Activated naive CD8-positive, alpha-beta T cell (primary cell): ENCODE data around the gene CFAP251.

Source experiments
- H3K27ac Mint-ChIP-seq: one replicate; pipeline ENCODE4 v1.8.0; 2021; ENCODE audit warnings: mixed read lengths
- H3K27me3 Mint-ChIP-seq: one replicate; pipeline ENCODE4 v1.8.0; 2021; ENCODE audit warnings: mixed read lengths
- H3K36me3 Mint-ChIP-seq: one replicate; pipeline ENCODE4 v1.8.0; 2021; ENCODE audit warnings: mixed read lengths
- H3K4me1 Mint-ChIP-seq: one replicate; pipeline ENCODE4 v1.8.0; 2021; ENCODE audit warnings: low read depth, mixed read lengths
- H3K4me3 Mint-ChIP-seq: one replicate; pipeline ENCODE4 v1.8.0; 2021; ENCODE audit warnings: mild to moderate bottlenecking, mixed read lengths
- H3K9me3 Mint-ChIP-seq: one replicate; pipeline ENCODE4 v1.8.0; 2021; ENCODE audit warnings: low read depth, mixed read lengths

CFAP251 gene

DNA sequence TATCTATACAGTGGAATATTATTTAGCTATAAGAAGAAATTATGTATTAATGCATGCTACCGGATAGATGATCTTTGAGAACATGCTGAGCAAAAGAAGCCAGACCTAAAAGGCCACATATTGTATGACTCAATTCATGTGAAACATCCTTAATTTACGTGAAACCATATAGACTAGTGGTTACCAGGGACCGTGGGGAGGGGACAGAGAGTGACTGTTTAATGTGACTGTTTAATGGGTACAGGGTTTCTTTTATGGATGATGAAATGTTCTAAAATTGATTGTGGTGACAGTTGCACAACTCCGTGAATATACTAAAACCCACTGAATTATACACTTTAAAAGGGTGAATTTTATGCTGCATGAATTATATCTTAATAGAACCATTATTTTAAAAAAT, 94.7 kb downstream of the CFAP251 start:
- no peaks in the 10 kb centered on the region for H3K4me1 Mint-ChIP-seq
- no peaks in the 10 kb centered on the region for H3K9me3 Mint-ChIP-seq
- H3K27me3 Mint-ChIP-seq = peaks cover 1% of the 10 kb centered on the region
- H3K4me3 Mint-ChIP-seq = no peak overlapping the region
- no peak overlapping the region for H3K27ac Mint-ChIP-seq
- H3K36me3 Mint-ChIP-seq = no peaks in the 10 kb centered on the region

DNA sequence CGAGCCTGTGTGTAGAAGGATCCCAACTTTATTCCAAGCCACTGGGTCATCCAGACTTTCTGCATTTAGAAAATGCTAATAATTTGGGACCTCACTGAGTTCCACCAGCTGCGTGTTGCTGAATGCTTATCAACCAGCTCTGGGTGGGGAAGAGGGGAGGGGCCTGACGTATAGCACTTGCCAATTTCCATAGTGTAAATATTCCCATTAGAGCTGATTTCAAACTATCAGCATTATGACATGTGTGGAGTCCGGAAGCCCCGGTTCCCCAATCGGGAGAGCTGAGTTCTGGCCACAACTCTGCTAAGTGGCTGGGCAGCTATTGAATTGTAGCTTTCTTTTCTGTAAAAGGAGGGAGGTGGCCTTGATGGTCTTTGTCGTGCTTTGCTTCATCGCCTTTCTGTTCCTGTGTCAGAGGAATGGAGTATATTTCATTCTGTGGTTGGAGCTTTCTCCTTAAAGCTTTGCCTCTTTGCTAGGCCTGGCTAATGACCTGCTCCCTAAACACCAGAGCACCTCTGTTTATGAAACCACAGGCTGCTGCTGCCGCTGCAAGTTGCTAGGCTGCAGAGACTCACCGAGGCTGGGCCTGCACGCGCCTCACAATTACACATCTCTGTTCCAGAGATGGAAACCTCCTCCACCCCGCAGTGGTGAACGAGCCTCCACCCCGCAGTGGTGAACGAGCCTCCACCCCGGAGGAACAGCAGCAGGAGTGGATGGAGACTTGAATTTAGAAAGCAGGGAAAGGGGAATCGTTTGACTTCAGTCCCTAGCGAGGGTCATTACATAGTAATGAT, 95.6 kb downstream of the CFAP251 start:
- Mint-ChIP-seq H3K36me3 (no peaks in the 10 kb centered on the region), H3K9me3 (no peaks in the 10 kb centered on the region), H3K4me3 (no peak overlapping the region), H3K4me1 (no peaks in the 10 kb centered on the region), H3K27ac (no peak overlapping the region), H3K27me3 (peaks cover 1% of the 10 kb centered on the region)

DNA sequence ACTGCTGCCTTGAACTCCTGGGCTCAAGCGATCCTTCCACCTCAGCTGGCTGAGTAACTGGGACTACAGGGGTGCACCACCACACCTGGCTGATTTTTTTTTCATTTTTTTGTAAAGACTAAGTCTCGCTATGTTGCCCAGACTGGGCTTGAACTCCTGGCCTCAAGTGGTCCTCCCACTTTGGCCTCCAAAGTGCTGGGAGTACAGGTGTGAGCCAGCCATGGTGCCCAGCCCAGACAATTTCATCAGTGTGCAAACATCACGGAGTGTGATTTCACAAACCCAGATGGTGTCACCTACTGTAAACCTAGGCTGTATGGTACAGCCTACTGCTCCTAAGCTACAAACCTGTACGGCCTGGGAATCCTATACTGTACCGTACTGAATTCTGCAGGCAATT, 96.4 kb downstream of the CFAP251 start:
- no peaks in the 10 kb centered on the region for H3K9me3 Mint-ChIP-seq
- H3K4me1 Mint-ChIP-seq = no peaks in the 10 kb centered on the region
- H3K27me3 Mint-ChIP-seq = peaks cover 1% of the 10 kb centered on the region
- no peak overlapping the region for H3K27ac Mint-ChIP-seq
- H3K36me3 Mint-ChIP-seq = no peaks in the 10 kb centered on the region
- no peak overlapping the region for H3K4me3 Mint-ChIP-seq

DNA sequence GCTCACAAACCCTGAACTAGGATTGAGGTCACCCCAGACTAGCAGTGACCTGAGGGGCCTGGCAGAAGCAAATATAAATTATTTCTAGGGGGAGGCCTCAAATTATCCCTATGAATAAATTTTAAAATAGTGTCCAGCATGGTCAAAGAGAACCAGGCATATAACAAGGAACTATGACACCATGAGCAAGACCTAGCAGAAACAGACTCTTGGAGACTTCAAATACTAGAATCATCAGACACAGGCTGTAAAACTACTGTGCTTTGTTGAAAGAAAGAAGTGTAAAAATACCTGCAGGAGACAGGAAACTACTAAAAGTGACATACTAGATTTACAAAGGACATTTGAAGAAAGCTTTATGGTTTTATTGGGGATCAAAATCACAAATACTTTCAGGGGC, 100.1 kb downstream of the CFAP251 start:
- no peak overlapping the region for H3K4me3 Mint-ChIP-seq
- H3K27ac Mint-ChIP-seq = no peak overlapping the region
- H3K27me3 Mint-ChIP-seq = peaks cover 2% of the 10 kb centered on the region
- H3K9me3 Mint-ChIP-seq = no peaks in the 10 kb centered on the region
- H3K36me3 Mint-ChIP-seq = no peaks in the 10 kb centered on the region
- peaks cover 10% of the 10 kb centered on the region for H3K4me1 Mint-ChIP-seq

DNA sequence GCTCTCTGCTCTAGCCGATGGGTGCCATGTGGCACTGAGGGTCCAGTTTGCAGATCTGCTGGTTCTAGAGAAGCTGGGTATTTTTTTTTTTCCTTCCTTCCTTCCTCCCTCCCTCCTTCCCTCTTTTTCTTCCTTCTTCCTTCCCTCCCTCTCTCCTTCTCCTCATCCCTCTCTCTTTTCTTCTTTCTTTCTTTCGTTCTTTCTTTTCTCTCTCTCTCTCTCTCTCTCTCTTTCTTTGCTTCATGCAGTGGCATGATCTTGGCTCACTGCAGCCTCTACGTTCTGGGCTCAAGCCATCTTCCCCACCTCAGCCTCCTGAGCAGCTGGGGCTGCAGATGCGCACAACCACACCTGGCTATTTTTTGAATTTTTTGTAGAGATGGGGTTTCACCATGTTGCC, 100.5 kb downstream of the CFAP251 start:
- H3K9me3 Mint-ChIP-seq = no peaks in the 10 kb centered on the region
- peaks cover 10% of the 10 kb centered on the region for H3K4me1 Mint-ChIP-seq
- peaks cover 2% of the 10 kb centered on the region for H3K27me3 Mint-ChIP-seq
- H3K4me3 Mint-ChIP-seq = no peak overlapping the region
- H3K36me3 Mint-ChIP-seq = no peaks in the 10 kb centered on the region
- H3K27ac Mint-ChIP-seq = no peak overlapping the region

DNA sequence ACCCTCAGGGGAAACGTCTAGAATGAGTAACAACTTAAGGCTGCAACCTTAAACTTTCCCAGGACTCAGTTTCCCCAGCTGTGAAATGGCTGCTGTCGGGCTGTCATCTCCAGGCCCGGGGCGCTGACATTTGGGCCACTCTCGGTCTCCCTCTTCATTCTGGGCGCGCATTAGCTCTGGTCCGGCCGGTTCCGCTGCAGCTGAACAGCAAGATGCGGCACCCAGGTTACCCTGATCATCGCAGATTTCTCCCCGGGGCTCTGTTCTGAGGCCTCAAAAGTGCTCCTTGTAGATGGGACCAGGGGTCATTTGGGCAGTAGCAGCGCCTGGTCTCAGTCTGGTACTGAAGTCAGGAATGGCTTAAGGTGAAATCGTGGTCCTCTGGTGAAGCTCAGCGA, 102.4 kb downstream of the CFAP251 start:
- Mint-ChIP-seq H3K4me3 (peak overlapping the region; percentile 90), H3K4me1 (peaks cover 10% of the 10 kb centered on the region), H3K27ac (peak overlapping the region; percentile 81), H3K36me3 (no peaks in the 10 kb centered on the region), H3K27me3 (peaks cover 2% of the 10 kb centered on the region), H3K9me3 (no peaks in the 10 kb centered on the region)

DNA sequence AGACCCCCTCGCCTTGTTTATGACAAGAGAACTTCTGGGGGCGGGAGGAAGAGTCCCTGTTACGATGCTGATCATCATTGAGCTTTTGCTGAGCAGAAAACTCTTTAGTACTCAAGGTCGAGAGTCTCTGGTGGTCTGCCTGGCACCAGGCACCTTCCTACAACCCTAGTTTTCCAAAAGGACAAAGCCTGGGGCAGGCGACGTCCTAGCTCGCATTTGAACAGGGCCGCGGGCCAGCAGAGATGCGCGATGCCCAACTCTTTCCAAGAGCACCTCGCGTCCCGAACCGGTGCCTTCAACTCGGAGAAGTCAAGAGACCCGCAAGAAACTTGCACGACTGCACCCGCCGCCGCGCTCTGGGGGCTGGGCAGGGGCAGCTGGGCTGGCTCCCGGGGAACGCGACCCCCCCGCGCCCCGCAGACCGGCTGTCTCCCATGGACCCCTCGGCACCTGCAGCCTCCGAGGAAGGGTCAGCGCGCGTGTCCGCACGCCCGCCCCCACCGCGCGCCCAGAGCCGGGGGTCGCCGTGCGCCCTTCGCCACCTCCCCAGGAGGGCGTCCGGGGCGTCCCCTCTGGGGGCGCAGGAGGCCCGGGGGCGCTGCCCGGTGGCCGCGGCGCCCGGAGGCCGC, 102.9 kb downstream of the CFAP251 start:
- Mint-ChIP-seq H3K36me3 (no peaks in the 10 kb centered on the region), H3K27me3 (peaks cover 2% of the 10 kb centered on the region), H3K4me3 (peak overlapping the region; percentile 90), H3K27ac (peak overlapping the region; percentile 81), H3K9me3 (no peaks in the 10 kb centered on the region), H3K4me1 (peaks cover 10% of the 10 kb centered on the region)

DNA sequence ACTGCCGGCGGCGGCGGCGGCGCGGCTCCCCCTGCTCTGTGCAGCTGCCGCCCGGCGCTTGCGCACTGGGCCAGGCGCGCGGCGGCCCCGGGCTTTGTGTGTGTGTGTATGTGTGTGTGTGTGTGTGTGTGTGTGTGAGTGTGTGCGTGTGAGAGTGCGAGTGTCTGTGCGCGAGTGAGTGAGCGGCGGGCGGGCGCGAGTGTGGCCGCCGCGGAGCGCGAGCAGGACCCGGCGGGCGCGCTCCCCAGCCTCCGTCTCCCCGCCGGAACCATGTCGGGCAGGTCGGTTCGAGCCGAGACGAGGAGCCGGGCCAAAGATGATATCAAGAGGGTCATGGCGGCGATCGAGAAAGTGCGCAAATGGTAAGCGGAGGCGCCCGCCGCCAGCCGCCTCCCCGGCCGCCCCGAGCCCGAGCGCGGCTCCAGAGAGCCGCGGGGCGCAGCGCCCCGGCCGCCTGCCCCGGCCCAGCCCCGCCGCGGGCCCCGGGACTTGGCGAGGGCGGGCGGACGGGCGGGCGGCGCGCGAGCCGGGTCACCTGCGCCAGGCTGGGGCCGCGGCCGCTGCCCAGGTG, 103.5 kb downstream of the CFAP251 start, which contains the start of gene BCL7A:
Gene BCL7A (plus strand): TSS at position 63 of the 571 bp plus-strand sequence. CDS start 208 bp downstream, at position 271.
- H3K4me3 Mint-ChIP-seq = peak within 1 kb of the TSS; percentile 90
- H3K9me3 Mint-ChIP-seq = no peaks in the 10 kb centered on the region
- H3K4me1 Mint-ChIP-seq = peaks cover 10% of the 10 kb centered on the region
- peak within 1 kb of the TSS; percentile 81 for H3K27ac Mint-ChIP-seq
- no peaks in the 10 kb centered on the region for H3K36me3 Mint-ChIP-seq
- peaks cover 2% of the 10 kb centered on the region for H3K27me3 Mint-ChIP-seq

DNA sequence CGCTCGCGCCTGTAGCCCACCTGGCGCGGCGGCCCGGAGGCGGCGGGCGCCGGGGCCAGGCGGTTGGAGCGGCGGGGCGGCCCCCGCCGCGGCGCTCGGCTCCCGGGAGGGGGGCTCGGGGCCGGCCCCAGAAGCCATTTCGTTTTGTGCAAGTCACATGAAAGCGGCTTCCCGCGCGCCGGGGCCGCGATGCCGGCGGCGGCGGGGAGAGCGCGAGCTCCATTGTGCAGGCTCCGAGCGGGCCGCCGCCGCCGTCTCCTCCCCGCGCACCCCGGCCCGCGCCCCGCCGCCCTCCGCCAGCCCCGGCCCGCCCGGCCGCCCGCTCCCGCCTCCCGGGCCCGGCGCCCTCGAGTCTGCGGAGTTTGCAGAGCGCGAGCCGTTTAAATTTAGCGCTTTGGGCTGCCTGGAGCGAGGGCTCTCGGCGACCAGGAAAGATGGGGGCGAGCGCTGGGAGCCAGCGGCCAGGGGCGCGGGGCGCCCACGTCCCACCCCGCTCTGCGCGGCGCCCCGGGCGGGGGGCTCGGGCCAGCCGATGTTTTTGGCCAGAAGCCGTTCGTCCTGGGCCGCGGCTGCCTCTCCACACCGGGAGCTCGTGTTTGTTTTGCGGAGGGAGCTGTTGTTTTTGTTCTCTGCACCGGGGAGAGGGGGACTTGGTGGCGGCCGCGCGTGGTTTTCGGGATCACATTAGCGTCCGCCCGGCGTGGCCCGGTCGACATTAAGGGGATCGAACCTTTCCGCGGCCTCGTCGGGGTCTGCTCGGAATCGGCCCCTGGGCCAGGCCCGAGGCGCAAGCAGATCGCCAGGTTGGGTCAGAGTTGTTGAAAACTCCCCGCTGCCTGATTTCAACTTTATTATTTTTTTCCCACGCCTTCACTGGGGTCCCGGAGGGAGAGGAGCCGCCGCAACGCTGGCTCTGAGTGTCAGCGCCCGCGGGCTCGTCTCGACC, 104.3 kb downstream of the CFAP251 start:
- H3K9me3 Mint-ChIP-seq = no peaks in the 10 kb centered on the region
- H3K4me3 Mint-ChIP-seq = peak overlapping the region; percentile 88
- peaks cover 13% of the 10 kb centered on the region for H3K4me1 Mint-ChIP-seq
- peaks cover 2% of the 10 kb centered on the region for H3K27me3 Mint-ChIP-seq
- H3K36me3 Mint-ChIP-seq = no peaks in the 10 kb centered on the region
- peak overlapping the region; percentile 66 for H3K27ac Mint-ChIP-seq

DNA sequence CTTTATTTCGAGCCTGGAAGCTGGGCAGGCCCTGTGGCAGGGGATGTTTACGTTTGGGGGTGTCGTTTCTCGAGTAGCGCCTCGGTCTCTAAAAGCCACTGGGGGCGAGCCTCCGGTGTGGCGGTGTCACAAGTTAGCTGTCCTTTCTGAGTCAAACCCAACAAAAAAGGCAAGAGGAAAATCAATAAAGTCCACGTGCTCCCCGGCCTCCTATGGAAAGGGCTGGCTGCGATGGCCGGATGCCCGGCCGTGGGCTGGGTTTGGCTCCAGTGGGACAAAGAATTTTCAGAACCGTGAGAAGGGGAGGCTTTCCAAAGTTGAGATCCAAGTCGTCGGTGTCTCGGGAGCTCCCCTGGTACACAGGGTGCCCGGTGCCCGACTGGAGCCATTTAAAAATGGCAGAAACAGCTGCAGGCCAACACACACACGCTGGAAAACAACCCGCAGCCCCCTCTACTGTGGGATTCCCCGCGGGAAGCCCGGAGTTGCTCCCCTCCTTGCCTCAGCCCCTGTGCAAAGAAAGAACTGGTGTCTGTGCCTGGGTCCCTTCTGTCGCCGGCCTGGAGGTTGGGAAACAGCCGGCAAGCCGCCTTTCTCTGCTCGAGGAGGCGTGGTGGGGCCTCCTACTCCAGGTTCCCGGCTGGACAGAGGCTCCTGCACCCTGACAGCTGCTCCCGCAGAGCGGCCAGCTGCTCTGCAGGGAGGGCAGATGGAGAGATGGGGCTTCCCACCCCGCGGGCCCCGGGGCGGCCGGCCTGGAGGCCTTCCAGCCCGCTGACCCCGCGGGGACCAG, 105.1 kb downstream of the CFAP251 start:
- no peaks in the 10 kb centered on the region for H3K36me3 Mint-ChIP-seq
- H3K4me1 Mint-ChIP-seq = peaks cover 17% of the 10 kb centered on the region
- H3K27me3 Mint-ChIP-seq = peaks cover 2% of the 10 kb centered on the region
- H3K27ac Mint-ChIP-seq = peak overlapping the region; percentile 66
- H3K9me3 Mint-ChIP-seq = no peaks in the 10 kb centered on the region
- peak overlapping the region; percentile 88 for H3K4me3 Mint-ChIP-seq

DNA sequence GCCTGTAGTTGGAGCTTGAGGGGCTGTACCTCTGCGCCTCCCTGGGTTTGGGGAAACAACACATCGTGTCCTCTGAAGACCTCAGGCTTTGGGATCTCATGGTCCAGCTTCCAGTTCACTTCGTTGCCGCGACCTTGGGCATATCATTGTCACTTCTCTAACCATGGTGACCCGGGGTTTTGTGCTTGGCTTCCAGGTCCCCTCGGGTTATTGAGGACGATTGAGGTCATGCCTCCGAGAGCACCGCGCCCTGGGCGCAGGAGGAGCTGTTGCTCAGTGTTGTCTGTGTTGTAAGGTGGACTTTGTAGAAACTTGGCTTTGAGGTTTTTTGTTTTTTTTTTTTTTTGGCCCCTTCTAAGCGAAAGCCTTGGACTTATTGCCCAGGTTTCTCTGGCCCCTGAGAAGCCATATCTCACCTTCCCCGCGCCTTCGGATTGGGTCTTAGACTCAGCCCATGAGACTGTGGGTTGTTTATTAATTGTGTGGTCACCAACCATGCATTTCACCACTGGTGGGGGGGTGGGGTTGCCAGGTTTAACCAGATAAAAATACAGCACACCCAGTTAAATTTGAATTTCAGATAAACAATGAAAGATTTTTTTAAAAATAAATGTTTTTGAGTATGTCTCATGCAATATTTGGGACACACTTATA, 105.9 kb downstream of the CFAP251 start:
- no peak overlapping the region for H3K27ac Mint-ChIP-seq
- H3K4me3 Mint-ChIP-seq = peak overlapping the region; percentile 32
- H3K9me3 Mint-ChIP-seq = no peaks in the 10 kb centered on the region
- H3K4me1 Mint-ChIP-seq = peaks cover 18% of the 10 kb centered on the region
- no peaks in the 10 kb centered on the region for H3K36me3 Mint-ChIP-seq
- H3K27me3 Mint-ChIP-seq = peaks cover 2% of the 10 kb centered on the region

DNA sequence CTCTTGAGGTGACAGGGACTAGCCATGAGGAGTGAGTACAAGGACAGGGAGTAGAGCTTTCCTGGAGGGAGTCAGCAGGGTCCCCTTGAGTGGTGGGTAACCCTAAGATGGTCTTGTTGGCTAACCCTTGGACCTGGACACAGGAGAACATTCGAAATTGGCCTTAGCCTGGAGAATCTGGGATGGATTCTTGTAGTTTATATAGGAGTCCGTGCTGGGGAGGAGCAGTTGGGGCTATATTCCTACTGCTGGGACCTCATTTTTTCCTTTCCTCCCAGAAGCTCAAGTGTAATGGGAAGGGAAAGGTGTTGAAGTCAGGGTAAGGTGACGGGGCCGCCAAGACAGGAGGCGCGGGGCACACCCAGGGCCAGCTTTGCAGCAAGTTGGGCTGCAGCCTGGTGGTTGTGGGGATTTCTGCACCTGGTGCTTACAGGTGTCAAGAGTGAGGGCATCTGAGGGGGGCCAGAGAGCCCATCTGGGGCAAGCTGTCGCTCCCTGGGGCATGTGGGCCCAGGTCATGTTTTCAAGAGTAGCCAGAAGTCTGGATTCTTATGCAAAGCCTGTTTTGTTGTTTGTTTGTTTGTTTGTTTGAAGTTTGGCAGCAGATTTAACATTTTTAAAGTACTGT, 108.4 kb downstream of the CFAP251 start:
- H3K36me3 Mint-ChIP-seq = no peaks in the 10 kb centered on the region
- no peak overlapping the region for H3K4me3 Mint-ChIP-seq
- no peak overlapping the region for H3K27ac Mint-ChIP-seq
- H3K9me3 Mint-ChIP-seq = no peaks in the 10 kb centered on the region
- H3K27me3 Mint-ChIP-seq = no peaks in the 10 kb centered on the region
- H3K4me1 Mint-ChIP-seq = peaks cover 13% of the 10 kb centered on the region

DNA sequence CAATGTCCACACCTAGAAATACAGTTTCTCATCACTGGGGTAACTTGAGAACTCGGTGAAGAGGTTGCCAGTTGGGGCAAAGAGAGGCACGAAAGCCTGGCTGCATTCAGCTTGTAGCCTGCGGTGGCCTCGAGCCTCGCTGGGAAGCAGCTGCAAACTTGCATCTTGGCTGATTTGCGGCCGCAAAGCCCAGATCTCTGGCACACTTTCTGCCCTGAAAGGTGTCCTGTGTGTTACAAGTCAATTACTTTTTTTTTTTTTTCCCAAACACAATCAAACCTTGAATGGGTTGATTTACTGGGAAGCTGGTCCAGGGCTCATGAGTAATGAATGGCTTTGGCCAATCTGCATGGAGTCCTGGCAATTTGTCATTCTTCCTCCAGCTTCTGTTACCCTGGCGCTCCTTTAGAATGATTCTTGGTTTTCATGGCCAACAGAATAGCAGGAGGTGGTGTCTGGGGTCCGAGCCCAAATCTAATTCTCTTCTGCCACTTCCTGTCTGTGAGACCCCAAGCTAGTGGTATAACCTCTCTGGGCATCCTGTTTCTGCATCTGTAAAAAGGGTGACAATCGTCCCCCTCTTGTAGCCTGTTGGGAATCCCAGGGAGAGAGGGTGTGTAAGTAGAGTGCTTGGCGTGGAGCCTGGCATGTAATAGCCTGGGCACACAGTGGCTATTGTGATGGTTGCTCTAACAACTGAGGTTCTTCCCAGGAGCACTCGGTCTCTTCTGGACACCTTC, 109.9 kb downstream of the CFAP251 start:
- Mint-ChIP-seq H3K27ac (no peak overlapping the region), H3K4me3 (no peak overlapping the region), H3K4me1 (peaks cover 10% of the 10 kb centered on the region)

More for the DNA sequence above, 109.9 kb downstream of the CFAP251 start:
- Mint-ChIP-seq H3K36me3 (no peaks in the 10 kb centered on the region), H3K27me3 (no peaks in the 10 kb centered on the region), H3K9me3 (no peaks in the 10 kb centered on the region)
